Measurements from ENCODE around the gene OR9A2. TPM values are rescaled to one million over a fixed set of nuclear protein-coding genes. Genes with fewer than 3 reads are reported as not detected.

OR9A2 gene
- total RNA-seq, 1 donor: not detected

GRCh38 chr7:143046426-143046851 lies 19.5 kb upstream of the OR9A2 start:
- H3K4me3 ChIP-seq (ENCODE audit: low read depth, low read length): no peak overlapping the region
- no peak for TF ChIP-seq CTCF (IDR thresholded peaks at IDR 0.05; ENCODE audit: insufficient read depth, low read depth, low read length)
- DNase-seq (ENCODE audit: low read depth): no peak

GRCh38 chr7:143043391-143043790 lies 16.5 kb upstream of the OR9A2 start:
- no peak for DNase-seq (ENCODE audit: low read depth)
- no peak overlapping the region for H3K4me3 ChIP-seq (ENCODE audit: low read depth, low read length)
- no peak for TF ChIP-seq CTCF (IDR thresholded peaks at IDR 0.05; ENCODE audit: insufficient read depth, low read depth, low read length)

GRCh38 chr7:143042790-143043271 lies 15.9 kb upstream of the OR9A2 start:
- no peak overlapping the region for H3K4me3 ChIP-seq (ENCODE audit: low read depth, low read length)
- TF ChIP-seq CTCF (IDR thresholded peaks at IDR 0.05; ENCODE audit: insufficient read depth, low read depth, low read length): no peak
- no peak for DNase-seq (ENCODE audit: low read depth)

- no peak for TF ChIP-seq CTCF (IDR thresholded peaks at IDR 0.05; ENCODE audit: insufficient read depth, low read depth, low read length)
- no peak for DNase-seq (ENCODE audit: low read depth)
- H3K4me3 ChIP-seq (ENCODE audit: low read depth, low read length): no peak overlapping the region
Observed at GRCh38 chr7:143042159-143042789, 15.3 kb upstream of the OR9A2 start.

- TF ChIP-seq CTCF (IDR thresholded peaks at IDR 0.05; ENCODE audit: insufficient read depth, low read depth, low read length): no peak
- no peak for DNase-seq (ENCODE audit: low read depth)
- H3K4me3 ChIP-seq (ENCODE audit: low read depth, low read length): no peak overlapping the region
Observed at GRCh38 chr7:143041346-143041745, 14.4 kb upstream of the OR9A2 start.

- TF ChIP-seq CTCF (IDR thresholded peaks at IDR 0.05; ENCODE audit: insufficient read depth, low read depth, low read length): no peak
- DNase-seq (ENCODE audit: low read depth): no peak
- no peak overlapping the region for H3K4me3 ChIP-seq (ENCODE audit: low read depth, low read length)
Observed at GRCh38 chr7:143040209-143040715, 13.3 kb upstream of the OR9A2 start.

GRCh38 chr7:143038635-143039034 lies 11.7 kb upstream of the OR9A2 start:
- no peak for DNase-seq (ENCODE audit: low read depth)
- no peak overlapping the region for H3K4me3 ChIP-seq (ENCODE audit: low read depth, low read length)
- no peak for TF ChIP-seq CTCF (IDR thresholded peaks at IDR 0.05; ENCODE audit: insufficient read depth, low read depth, low read length)

Measured in fibroblast of villous mesenchyme (primary cell).